HepG2 (cell line): ENCODE results near the gene C1QTNF1.

Experiments used
- CHD2 ChIP-seq: IDR thresholded peaks from 2 replicates; pipeline ENCODE4 v1.6.1; 2011; ENCODE audit warnings: low read depth, low read length, improper control_type of control experiment
- MTA3 ChIP-seq: sonication (generic); formaldehyde crosslinking; IDR thresholded peaks from 2 replicates; pipeline ENCODE4 v1.4.0; 2020; ENCODE audit warnings: missing genetic modification reagents
- RAD21 ChIP-seq: fragments of 450-650 bp; formaldehyde crosslinking; IDR thresholded peaks from 2 replicates; pipeline ENCODE4 v1.5.0; 2020; ENCODE audit warnings: mild to moderate bottlenecking
- ZBTB20 ChIP-seq: sonication (generic); formaldehyde crosslinking; IDR thresholded peaks from 2 replicates; pipeline ENCODE4 v1.8.1; 2023; ENCODE audit warnings: missing genetic modification reagents, low read depth, mild to moderate bottlenecking, borderline replicate concordance
- ZNF510 ChIP-seq: sonication (generic); formaldehyde crosslinking; IDR thresholded peaks from 2 replicates; pipeline ENCODE4 v1.4.0; 2020; ENCODE audit warnings: low read depth, mild to moderate bottlenecking, missing genetic modification reagents
- ZNF704 ChIP-seq: sonication (generic); formaldehyde crosslinking; IDR thresholded peaks from 2 replicates; pipeline ENCODE4 v1.8.1; 2023; ENCODE audit warnings: mild to moderate bottlenecking, inconsistent platforms, moderate library complexity, missing genetic modification reagents, borderline replicate concordance
- TF ChIP-seq, protein P1 (sequence below): sonication (generic); formaldehyde crosslinking; IDR thresholded peaks from 2 replicates; pipeline ENCODE4 v1.5.0; 2020; ENCODE audit warnings: mild to moderate bottlenecking, missing genetic modification reagents, moderate library complexity
- TF ChIP-seq, protein P2 (sequence below): sonication (generic); formaldehyde crosslinking; IDR thresholded peaks from 2 replicates; pipeline ENCODE4 v1.8.1; 2023; ENCODE audit warnings: mild to moderate bottlenecking, missing genetic modification reagents, borderline replicate concordance

GRCh38 chr17:79074649-79075445 is 50.9 kb downstream of the C1QTNF1 start, which contains the start of gene ENGASE:
- TF ChIP-seq, protein P1, sequence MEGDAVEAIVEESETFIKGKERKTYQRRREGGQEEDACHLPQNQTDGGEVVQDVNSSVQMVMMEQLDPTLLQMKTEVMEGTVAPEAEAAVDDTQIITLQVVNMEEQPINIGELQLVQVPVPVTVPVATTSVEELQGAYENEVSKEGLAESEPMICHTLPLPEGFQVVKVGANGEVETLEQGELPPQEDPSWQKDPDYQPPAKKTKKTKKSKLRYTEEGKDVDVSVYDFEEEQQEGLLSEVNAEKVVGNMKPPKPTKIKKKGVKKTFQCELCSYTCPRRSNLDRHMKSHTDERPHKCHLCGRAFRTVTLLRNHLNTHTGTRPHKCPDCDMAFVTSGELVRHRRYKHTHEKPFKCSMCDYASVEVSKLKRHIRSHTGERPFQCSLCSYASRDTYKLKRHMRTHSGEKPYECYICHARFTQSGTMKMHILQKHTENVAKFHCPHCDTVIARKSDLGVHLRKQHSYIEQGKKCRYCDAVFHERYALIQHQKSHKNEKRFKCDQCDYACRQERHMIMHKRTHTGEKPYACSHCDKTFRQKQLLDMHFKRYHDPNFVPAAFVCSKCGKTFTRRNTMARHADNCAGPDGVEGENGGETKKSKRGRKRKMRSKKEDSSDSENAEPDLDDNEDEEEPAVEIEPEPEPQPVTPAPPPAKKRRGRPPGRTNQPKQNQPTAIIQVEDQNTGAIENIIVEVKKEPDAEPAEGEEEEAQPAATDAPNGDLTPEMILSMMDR (CRISPR knock-in tag) = no peak
- TF ChIP-seq ZNF510 (CRISPR knock-in tag) (no peak), CHD2 (no peak), MTA3 (no peak), ZNF704 (CRISPR knock-in tag) (no peak), ZBTB20 (no peak), RAD21 (CRISPR knock-in tag) (no peak; the same call in 1 of the 2 replicates)
- TF ChIP-seq, protein P2, sequence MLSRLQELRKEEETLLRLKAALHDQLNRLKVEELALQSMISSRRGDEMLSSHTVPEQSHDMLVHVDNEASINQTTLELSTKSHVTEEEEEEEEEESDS (CRISPR knock-in tag) = no peak
